DND-41 (cell line): ENCODE data around the gene WWC1.
"Not testable (repeated sequence)": the region's sequence is repeated elsewhere in the genome, so short reads cannot be mapped to it uniquely, and the experiment has no call there.

Experiments used
- CTCF ChIP-seq: IDR thresholded peaks from 2 replicates; pipeline ENCODE4 v1.5.1; 2012; ENCODE audit warnings: borderline replicate concordance, low read length, moderate library complexity, mild to moderate bottlenecking; ENCODE audit not compliant: poor library complexity, severe bottlenecking; ENCODE audit errors: extremely low read depth
- EZH2 ChIP-seq: IDR thresholded peaks from 3 replicates; pipeline ENCODE4 v1.6.1; 2012; ENCODE audit warnings: borderline replicate concordance, low read depth, mild to moderate bottlenecking, moderate library complexity, low read length, inconsistent platforms; ENCODE audit not compliant: severe bottlenecking

GRCh38 chr5:168286863-168287262, 4.6 kb upstream of the WWC1 start:
- not testable (repeated sequence) for TF ChIP-seq CTCF, EZH2
